Measurements from ENCODE around the gene TMEM161B.
"Not testable (repeated sequence)": the region's sequence is repeated elsewhere in the genome, so short reads cannot be mapped to it uniquely, and the experiment has no call there.

The TMEM161B gene

GRCh38 chr5:88248743-88249540 lies 19.7 kb downstream of the TMEM161B start:
- DNase-seq (ENCODE audit: low read depth) = no peak

GRCh38 chr5:88248094-88248493 lies 20.6 kb downstream of the TMEM161B start:
- DNase-seq (ENCODE audit: low read depth) = no peak

GRCh38 chr5:88245893-88246244 lies 22.8 kb downstream of the TMEM161B start:
- no peak for DNase-seq (ENCODE audit: low read depth)

DNA sequence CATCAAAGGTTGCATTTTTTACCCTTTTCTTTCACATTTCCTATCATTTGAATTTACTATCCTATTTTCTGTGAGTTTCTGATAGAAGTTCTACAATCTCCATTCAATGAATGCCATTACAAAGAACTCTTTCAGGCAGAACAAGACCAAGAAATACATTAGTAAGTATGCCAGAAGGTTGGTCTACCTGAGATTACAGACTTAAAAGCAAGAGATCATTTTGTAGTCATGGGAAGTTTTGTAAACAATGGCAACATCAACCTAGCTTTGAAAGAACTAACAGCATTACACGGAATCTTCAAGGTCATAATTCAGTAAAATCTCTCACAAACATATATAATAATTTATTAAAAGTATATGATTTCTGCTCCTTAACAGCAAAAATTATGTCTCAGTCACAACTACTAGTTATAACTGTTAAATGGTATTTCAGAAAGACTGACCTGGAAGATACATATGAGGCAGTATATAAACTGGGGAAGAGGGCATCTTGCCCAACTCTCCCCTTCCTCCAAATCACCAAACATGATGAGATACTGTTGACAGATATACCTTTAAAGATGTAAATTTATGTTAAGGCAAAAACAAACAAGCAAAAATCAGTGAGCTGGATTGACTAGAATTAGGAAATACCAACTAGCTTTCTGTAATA lies 23.3 kb downstream of the TMEM161B start:
- no peak for DNase-seq (ENCODE audit: low read depth)

DNA sequence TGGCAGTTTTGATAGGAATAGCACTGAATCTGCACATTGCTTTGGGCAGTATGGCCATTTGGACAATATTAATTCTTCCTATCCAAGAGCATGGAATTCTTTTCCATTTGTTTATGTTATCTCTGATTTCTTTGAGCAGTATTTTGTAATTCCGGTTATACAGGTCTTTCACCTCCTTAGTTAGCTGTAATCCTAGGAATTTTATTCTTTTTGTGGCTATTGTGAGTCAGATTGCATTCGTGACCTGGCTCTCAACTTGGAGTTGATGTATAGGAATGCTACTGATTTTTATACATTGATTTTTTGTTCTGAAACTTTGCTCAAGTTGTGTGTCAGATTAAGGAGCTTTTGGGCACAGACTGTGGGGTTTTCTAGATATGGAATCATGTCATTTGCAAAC lies 24.0 kb downstream of the TMEM161B start:
- no peak for DNase-seq (ENCODE audit: low read depth)

- not testable (repeated sequence) for DNase-seq (ENCODE audit: low read depth)
Measured at GRCh38 chr5:88243493-88243892, 25.2 kb downstream of the TMEM161B start.

GRCh38 chr5:88238732-88239131 lies 29.9 kb downstream of the TMEM161B start:
- DNase-seq (ENCODE audit: low read depth) = no peak

DNA sequence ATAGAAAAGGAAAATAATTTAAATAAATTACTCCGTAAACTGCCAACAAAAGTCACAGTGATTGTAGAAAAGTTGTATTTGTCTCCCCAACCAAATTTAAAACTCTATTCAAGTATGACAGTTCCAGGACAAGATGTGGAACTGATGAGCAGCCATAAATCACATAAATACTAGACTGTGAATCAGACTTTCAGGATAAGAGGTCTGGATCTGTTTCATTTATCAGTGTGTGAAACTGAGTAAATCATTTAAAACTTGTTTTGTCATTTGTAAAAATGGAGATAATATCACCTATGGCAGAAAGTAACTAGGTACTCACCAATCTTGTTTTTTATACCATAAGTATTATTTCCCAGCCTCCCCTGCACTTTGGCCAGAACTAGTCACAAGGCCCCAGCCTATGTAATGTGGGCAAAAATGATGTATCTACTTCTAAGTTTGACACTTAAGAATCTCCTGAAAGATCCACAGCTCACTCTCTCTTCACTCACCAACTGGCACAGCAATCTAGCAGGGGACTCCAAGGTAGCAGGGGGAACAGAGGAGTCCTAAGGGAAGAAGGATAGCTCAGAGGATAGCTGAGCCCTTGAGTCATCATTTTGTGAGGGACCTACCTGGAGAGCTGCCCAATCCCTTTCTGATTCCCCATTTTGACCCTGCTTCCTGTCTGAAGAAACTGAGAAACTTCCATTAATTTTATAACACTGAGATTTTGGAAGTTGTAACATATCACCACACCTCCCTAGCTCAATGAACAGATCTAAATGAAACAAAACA lies 31.6 kb downstream of the TMEM161B start:
- peak; percentile 5 for DNase-seq (ENCODE audit: low read depth)

GRCh38 chr5:88235828-88236227 lies 32.8 kb downstream of the TMEM161B start:
- no peak for DNase-seq (ENCODE audit: low read depth)

DNA sequence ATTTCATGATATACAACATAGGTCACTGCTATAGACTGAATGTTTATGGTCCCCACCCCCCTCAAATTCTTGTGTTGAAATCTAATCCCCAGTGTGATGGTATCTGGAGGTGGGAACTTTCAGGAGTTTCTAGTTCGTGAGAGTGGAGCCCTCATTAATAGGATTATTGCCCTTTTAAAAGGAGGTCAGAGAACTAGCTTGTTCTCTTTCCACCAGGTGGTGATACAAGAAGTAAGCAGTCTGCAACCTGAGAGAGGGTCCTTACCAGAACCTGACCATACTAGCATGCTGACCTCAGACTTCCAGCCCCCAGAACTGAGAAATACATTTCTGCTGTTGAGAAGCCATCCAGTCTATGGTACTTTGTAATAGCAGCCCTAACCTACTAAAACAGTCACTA lies 33.3 kb downstream of the TMEM161B start:
- no peak for DNase-seq (ENCODE audit: low read depth)

DNA sequence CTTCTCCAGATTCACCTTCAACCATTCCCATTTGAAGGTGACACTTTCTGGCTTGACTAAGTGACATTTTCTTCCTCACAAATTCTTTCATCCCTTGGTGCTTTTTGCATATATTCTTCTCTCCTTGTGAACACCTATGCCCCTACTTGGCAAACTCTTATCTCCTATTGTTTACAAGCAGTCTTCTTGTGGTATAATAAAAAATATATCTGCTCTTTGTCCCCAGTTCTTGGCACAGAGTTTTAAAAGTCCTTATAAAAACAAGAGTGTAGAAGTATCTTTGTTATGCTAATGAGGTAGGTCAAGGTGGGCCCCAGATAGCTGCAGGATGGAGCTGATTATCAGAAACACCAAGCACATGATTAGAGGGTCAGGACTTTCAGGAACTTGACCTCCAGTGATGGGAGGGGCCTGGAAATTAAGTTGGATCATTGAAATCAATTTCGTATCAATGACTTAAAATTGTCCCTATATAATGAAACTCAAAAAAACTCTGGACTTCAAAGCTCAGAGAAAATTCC lies 38.0 kb downstream of the TMEM161B start:
- no peak for DNase-seq (ENCODE audit: low read depth)

DNA sequence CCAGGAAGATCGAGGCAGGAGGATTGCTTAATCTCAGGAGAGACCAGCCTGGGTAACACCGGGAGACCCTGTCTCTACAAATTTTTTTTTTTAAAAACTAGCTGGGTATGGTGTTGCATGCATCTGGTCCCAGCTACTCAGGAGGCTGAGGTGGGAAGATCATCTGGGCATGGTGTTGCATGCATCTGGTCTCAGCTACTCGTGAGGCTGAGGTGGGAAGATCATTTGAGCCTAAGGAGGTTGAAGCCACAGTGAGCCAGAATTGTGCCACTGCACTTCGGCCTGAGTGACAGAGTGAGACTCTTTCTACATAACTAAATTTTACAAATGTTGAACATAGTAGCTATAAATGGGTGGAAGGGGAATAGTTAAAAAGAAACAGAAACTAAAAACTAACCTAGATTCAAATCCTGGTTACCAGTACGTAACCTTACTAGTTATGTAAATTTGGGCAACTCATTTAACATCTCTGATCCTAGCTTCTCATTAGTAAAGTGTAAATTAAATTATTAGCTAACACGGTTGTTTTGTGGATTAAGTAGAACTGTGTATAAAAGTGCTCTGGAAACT lies 41.7 kb downstream of the TMEM161B start:
- DNase-seq (ENCODE audit: low read depth) = no peak

DNA sequence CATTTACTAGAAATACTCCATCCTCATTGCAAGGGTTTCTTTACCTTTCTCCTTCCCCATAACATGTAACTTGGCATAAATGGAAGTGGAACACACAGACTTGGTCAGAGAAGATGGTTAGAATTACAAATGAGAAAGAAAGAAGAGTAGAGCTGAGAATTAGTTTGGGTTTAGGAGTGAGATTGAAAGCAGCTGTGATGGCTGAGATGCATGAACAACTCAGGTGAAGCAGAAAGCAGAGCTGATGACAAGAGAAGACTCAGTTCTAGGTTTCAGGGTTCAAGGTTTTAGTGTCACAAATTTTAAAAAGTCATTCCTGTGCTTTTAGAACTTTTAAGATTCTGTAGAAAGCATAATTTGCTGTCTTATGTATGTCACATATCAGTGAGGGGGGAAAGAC lies 54.0 kb downstream of the TMEM161B start:
- DNase-seq (ENCODE audit: low read depth) = no peak

DNA sequence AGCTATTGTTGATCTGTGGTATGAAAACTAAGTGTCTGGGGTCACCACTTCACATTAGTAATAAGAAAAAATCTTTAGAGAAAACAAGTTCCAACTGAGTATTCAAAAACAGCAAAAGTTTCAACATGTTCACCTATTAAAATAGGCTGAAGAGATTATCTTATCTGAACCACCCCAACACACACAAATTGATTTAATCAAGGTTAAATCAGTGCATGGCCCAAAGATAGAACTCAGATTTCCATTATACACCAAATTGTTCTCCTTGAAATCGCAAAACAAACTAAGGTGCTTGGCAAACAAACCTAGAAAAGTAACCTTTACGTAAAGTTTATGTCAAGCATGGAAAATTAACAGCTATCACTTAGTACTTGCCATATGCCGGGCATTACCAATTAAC lies 61.1 kb downstream of the TMEM161B start:
- no peak for DNase-seq (ENCODE audit: low read depth)

DNA sequence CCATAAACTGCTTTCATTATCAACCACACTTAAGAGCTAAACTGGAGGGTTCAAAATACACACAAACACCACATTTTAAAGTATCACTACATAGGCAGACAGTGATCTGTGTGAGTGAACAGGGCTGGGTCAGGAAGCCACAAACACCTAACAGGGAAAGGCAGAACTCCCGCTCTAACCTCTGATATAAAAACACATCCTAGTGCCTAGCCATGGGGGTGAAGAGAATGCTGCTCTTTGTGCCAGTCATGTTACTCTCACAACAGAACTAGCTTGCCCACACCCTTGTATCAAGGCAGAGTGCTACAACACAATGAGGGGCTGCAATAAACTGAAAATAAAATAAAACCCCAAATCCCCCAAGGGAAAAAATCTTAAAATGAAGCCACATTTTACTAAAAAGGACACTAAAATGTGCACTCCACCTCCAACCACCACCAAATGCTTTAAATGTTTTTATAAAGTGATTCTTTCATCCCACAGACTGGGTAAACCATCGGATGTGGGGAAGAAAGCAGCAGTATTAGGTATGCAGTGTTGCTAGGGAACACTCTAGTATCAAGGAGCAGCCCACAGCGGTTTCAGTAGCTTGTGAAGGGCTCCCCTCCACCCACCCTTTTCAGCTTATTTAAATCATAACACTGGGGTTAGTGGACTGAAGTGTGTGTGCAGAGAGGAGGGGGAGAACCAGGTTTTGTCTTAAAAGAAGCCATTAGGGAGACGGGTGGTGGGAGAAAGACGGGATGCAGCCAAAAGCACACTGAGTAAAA lies 64.5 kb downstream of the TMEM161B start:
- no peak for DNase-seq (ENCODE audit: low read depth)

GRCh38 chr5:88195636-88196035 lies 73.0 kb downstream of the TMEM161B start:
- DNase-seq (ENCODE audit: low read depth) = no peak

GRCh38 chr5:88193896-88194295 lies 74.7 kb downstream of the TMEM161B start:
- DNase-seq (ENCODE audit: low read depth) = no peak

DNA sequence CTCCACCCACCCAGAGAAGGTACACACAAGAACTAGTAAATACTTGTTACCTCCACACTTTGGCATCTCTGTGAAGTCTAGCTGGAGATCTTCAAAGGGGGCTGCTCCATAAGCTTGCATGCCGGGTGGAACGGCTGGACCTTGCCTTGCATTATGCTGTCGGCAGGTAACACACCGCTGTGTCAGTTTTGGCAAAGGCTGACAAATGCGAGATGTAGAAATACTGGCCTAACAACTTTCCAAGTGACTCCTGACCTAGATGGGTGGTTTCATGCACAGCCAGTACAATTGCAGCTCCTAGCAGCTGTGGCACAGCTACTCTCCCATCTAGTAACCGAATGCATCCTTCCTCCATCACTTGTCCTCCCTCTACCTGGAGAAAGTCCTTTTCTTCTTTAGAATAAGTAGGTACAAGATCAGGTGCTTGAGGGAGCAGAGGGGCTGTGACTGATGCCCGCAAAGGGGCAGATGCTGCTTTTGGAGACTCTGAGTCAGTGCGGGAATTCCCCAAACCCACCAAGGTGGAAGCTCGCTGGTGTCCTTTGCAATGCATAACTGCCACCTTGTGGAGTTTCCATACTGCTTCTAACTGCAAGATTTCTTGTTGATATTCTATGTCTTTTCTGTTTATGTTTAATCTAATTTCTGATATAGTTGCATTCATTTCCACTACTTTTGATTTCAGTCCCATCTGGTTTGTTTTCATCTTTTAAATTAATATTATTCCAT lies 78.4 kb downstream of the TMEM161B start:
- no peak for DNase-seq (ENCODE audit: low read depth)

DNA sequence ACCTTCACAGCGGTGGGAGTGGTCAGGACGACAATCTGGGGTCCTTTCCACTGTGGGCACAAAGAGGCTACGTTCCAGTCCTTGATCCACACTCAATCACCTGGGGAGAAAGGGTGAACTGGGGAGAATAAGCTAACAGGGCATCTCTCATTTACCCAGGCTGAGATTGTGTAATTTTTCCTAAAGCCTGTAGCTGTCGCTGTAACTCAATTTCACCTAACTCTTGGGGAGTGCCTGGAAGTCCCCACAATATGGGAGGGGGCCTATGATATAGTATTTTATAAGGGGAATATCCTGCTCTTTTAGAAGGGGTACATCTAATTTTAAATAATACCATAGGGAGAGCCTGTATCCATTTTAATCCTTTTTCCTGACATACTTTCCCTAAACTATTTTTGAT lies 79.2 kb downstream of the TMEM161B start:
- DNase-seq (ENCODE audit: low read depth) = not testable (repeated sequence)

DNA sequence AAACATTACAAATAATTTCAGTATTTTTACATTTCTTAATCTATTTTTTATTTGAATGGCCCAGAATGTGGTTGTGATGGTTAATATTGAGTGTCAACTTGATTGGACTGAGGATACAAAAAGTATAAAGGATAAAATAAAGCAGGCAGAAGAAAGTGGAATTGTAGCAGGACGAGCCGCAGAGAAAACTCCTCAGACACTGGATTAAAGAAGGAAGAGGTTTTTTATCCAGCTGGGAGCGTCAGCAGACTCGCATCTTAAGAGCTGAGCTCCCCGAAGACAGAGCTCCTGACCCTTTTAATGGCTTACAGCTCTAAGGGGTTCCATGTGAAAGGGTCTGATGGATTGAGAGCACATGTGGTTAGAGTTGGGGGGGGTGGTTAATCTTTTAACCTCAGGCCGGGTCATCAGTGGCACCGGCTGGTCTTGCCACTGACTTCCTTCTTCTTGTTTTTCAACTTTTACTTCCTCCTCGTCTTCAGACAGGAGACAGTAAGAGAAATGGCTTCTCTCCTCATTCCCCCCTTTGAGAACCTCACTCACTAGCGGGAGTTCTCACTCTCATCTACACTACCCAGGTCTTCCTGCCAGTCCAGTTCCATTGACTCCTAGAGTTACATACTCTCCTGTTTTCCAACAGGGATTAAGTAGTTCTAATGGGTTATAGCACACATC lies 80.0 kb downstream of the TMEM161B start:
- no peak for DNase-seq (ENCODE audit: low read depth)

All from GM04503 (cell line).